PFSK-1 (cell line): ENCODE data around the gene LBH.

Source experiments
- FOXP2 ChIP-seq: optimal IDR thresholded peaks from 2 replicates; pipeline ENCODE3; 2011; ENCODE audit warnings: borderline replicate concordance, control low read depth, inconsistent platforms; ENCODE audit not compliant: insufficient read depth; ENCODE audit errors: extremely low read length, extremely low read depth
- POLR2AphosphoS5 ChIP-seq: IDR thresholded peaks from 2 replicates; pipeline ENCODE4 v1.6.1; 2012; ENCODE audit warnings: low read depth, mild to moderate bottlenecking, control low read depth, low read length, moderate library complexity
- REST ChIP-seq, 2 experiments: IDR thresholded peaks; 2 replicates each; pipeline versions ENCODE4 v1.6.1 to v1.8.0; 2011 to 2012; ENCODE audit warnings: low read depth in 2 of 2, low read length in 2 of 2, control low read depth in 1 of 2, inconsistent platforms in 1 of 2, mild to moderate bottlenecking in 1 of 2, moderate library complexity in 1 of 2; ENCODE audit not compliant: insufficient read depth in 1 of 2
- SIN3A ChIP-seq: IDR thresholded peaks from 2 replicates; pipeline ENCODE4 v1.6.1; 2012; ENCODE audit warnings: mild to moderate bottlenecking, low read length, moderate library complexity, borderline replicate concordance; ENCODE audit not compliant: insufficient read depth
- TAF1 ChIP-seq: IDR thresholded peaks from 2 replicates; pipeline ENCODE4 v1.6.1; 2012; ENCODE audit warnings: low read length, control low read depth, borderline replicate concordance; ENCODE audit not compliant: insufficient read depth

LBH gene

GRCh38 chr2:30262716-30263309 lies 31.5 kb downstream of the LBH start:
- TF ChIP-seq SIN3A (no peak), REST (IDR thresholded peaks at IDR 0.05; ENCODE audit: insufficient read depth in 1 of 2, low read depth in 2 of 2, low read length in 2 of 2) (no peak), TAF1 (no peak), POLR2AphosphoS5 (no peak), FOXP2 (no peak)

- TF ChIP-seq REST (IDR thresholded peaks at IDR 0.05; ENCODE audit: insufficient read depth in 1 of 2, low read depth in 2 of 2, low read length in 2 of 2) (no peak), FOXP2 (no peak), SIN3A (no peak), TAF1 (no peak), POLR2AphosphoS5 (no peak)
These were observed 32.9 kb downstream of the LBH start for GRCh38 chr2:30264274-30264673.

GRCh38 chr2:30265052-30266015 lies 34.0 kb downstream of the LBH start:
- no peak for TF ChIP-seq FOXP2

GRCh38 chr2:30266051-30266621 lies 34.8 kb downstream of the LBH start:
- TF ChIP-seq POLR2AphosphoS5 (no peak), FOXP2 (no peak), REST (IDR thresholded peaks at IDR 0.05; ENCODE audit: insufficient read depth in 1 of 2, low read depth in 2 of 2, low read length in 2 of 2) (no peak), TAF1 (no peak), SIN3A (no peak)

- TF ChIP-seq SIN3A, result no peak
- TF ChIP-seq POLR2AphosphoS5, result no peak
- TF ChIP-seq FOXP2, result no peak
- no peak for TF ChIP-seq TAF1
- no peak for TF ChIP-seq REST (IDR thresholded peaks at IDR 0.05; ENCODE audit: insufficient read depth in 1 of 2, low read depth in 2 of 2, low read length in 2 of 2)
These were observed 35.4 kb downstream of the LBH start for GRCh38 chr2:30266705-30267104.
